Endothelial cell of umbilical vein (primary cell): ENCODE measurements around the gene OPRD1. TPM values are rescaled to one million over a fixed set of nuclear protein-coding genes. Genes with fewer than 3 reads are reported as not detected.

Experiments used
- BruUV-seq: library from RNA; stranded (reverse); fragments of 400-500 nt; replicated peaks from 2 replicates; lab custom pipeline; 2021; lab: Mats Ljungman, UMichigan
- CTCF ChIA-PET: fragments of 300-600, 350-600 bp; sonication (Branson Sonifier 250); formaldehyde crosslinking; loops from one replicate; lab custom pipeline; 2021; ENCODE audit warnings: antibody characterized with exemption, inconsistent platforms; lab: Charles Lee
- POLR2A ChIA-PET: fragments of 300-600, 350-600 bp; sonication (Branson Sonifier 250); formaldehyde crosslinking; loops from one replicate; lab custom pipeline; 2021; ENCODE audit warnings: antibody characterized with exemption, inconsistent platforms; lab: Charles Lee
- DNase-seq: peaks from one replicate; pipeline ENCODE4 v3.0.0-alpha.2; 2011; ENCODE audit warnings: low read depth, low spot score
- FAIRE-seq: peaks from 2 replicates; lab custom pipeline; 2011; peaks lifted over from hg19 to GRCh38; lab: Jason Lieb, UNC
- H2AFZ ChIP-seq: 2 replicates; pipeline ENCODE4 v1.6.0; 2012; ENCODE audit warnings: low read depth, low read length, control low read depth, inconsistent platforms
- H3K27ac ChIP-seq: 2 replicates; pipeline ENCODE4 v1.5.1; 2011; ENCODE audit warnings: low read depth, mild to moderate bottlenecking, control low read depth, low read length, moderate library complexity; ENCODE audit not compliant: insufficient read depth
- H3K27me3 ChIP-seq, 2 experiments: 2 replicates each; pipeline versions ENCODE4 v1.6.0 to v1.6.1; 2011; ENCODE audit warnings: low read length in 2 of 2, mixed read lengths in 1 of 2; ENCODE audit not compliant: control insufficient read depth in 2 of 2, insufficient read depth in 2 of 2
- H3K36me3 ChIP-seq, 2 experiments: 2 replicates in 1 of 2; 3 replicates in 1 of 2; pipeline ENCODE4 v1.5.1; 2011; ENCODE audit warnings: low read length in 2 of 2, mild to moderate bottlenecking in 1 of 2, moderate library complexity in 1 of 2; ENCODE audit not compliant: control insufficient read depth in 2 of 2, insufficient read depth in 2 of 2; ENCODE audit errors: extremely low read depth in 1 of 2
- H3K4me1 ChIP-seq: 3 replicates; pipeline ENCODE4 v1.5.1; 2011; ENCODE audit warnings: mild to moderate bottlenecking, low read length; ENCODE audit not compliant: control insufficient read depth, insufficient read depth; ENCODE audit errors: extremely low read depth
- H3K4me2 ChIP-seq: 2 replicates; pipeline ENCODE4 v1.6.1; 2011; ENCODE audit warnings: low read length, control low read depth, mixed read lengths; ENCODE audit not compliant: insufficient read depth
- H3K4me3 ChIP-seq, 3 experiments: fragments of 200-600 bp in 1 of 3; sonication (generic), shearing (Covaris generic) in 1 of 3; replicated peaks in 1 of 3; 2 replicates each; pipeline ENCODE4 v1.5.1; 2011 to 2016; ENCODE audit warnings: control low read depth in 3 of 3, low read length in 3 of 3, mild to moderate bottlenecking in 2 of 3, inconsistent platforms in 1 of 3, low read depth in 1 of 3, moderate library complexity in 1 of 3; ENCODE audit not compliant: insufficient read depth in 1 of 3
- H3K79me2 ChIP-seq: 2 replicates; pipeline ENCODE4 v1.6.0; 2012; ENCODE audit warnings: low read length, inconsistent platforms; ENCODE audit not compliant: control insufficient read depth, insufficient read depth
- H3K9ac ChIP-seq: replicated peaks from 2 replicates; pipeline ENCODE3; 2011; ENCODE audit warnings: low read length, control low read depth; ENCODE audit not compliant: insufficient read depth; ENCODE audit errors: extremely low read depth
- H3K9me1 ChIP-seq: replicated peaks from 3 replicates; pipeline ENCODE4 v1.6.0; 2011; ENCODE audit warnings: mild to moderate bottlenecking, low read length; ENCODE audit not compliant: control insufficient read depth, insufficient read depth; ENCODE audit errors: extremely low read depth
- H3K9me3 ChIP-seq: replicated peaks from 2 replicates; pipeline ENCODE4 v1.5.1; 2012; ENCODE audit warnings: low read length, inconsistent platforms; ENCODE audit not compliant: control insufficient read depth, insufficient read depth
- H4K20me1 ChIP-seq: replicated peaks from 2 replicates; pipeline ENCODE3; 2011; ENCODE audit warnings: mild to moderate bottlenecking, low read length; ENCODE audit not compliant: control insufficient read depth, insufficient read depth; ENCODE audit errors: extremely low read depth
- CTCF ChIP-seq, 2 donors: IDR thresholded peaks; 1 replicate in 1 of 2; 2 replicates in 1 of 2; pipeline ENCODE4 v1.5.1; 2011; ENCODE audit warnings: low read length in 2 of 2, mild to moderate bottlenecking in 2 of 2, moderate library complexity in 2 of 2, control low read depth in 1 of 2, inconsistent platforms in 1 of 2, low read depth in 1 of 2; ENCODE audit not compliant: insufficient read depth in 1 of 2; ENCODE audit errors: extremely low read depth in 1 of 2
- EZH2 ChIP-seq: IDR thresholded peaks from 2 replicates; pipeline ENCODE4 v1.6.1; 2012; ENCODE audit warnings: borderline replicate concordance, low read depth, mild to moderate bottlenecking, moderate library complexity, low read length, inconsistent platforms; ENCODE audit not compliant: severe bottlenecking
- FOS ChIP-seq: IDR thresholded peaks from 2 replicates; pipeline ENCODE4 v1.6.1; 2011; ENCODE audit warnings: mild to moderate bottlenecking, low read length, moderate library complexity, borderline replicate concordance; ENCODE audit not compliant: insufficient read depth
- GATA2 ChIP-seq: IDR thresholded peaks from 2 replicates; pipeline ENCODE4 v1.7.0; 2011; ENCODE audit warnings: low read depth, mild to moderate bottlenecking, moderate library complexity, mixed read lengths, low read length; ENCODE audit not compliant: insufficient read length, insufficient read depth
- JUN ChIP-seq: IDR thresholded peaks from 2 replicates; pipeline ENCODE4 v1.6.1; 2011; ENCODE audit warnings: borderline replicate concordance, low read depth; ENCODE audit not compliant: insufficient read length, insufficient read depth
- MAX ChIP-seq: IDR thresholded peaks from 2 replicates; pipeline ENCODE4 v1.6.1; 2011; ENCODE audit not compliant: insufficient read depth, insufficient read length
- MYC ChIP-seq: IDR thresholded peaks from one replicate; pipeline ENCODE4 v1.6.1; 2011; ENCODE audit warnings: mild to moderate bottlenecking, low read depth, low read length
- POLR2A ChIP-seq: IDR thresholded peaks from 2 replicates; pipeline ENCODE4 v1.6.1; 2012; ENCODE audit warnings: low read depth, mild to moderate bottlenecking, control low read depth, low read length
- POLR2AphosphoS5 ChIP-seq: IDR thresholded peaks from 2 replicates; pipeline ENCODE4 v1.6.1; 2012; ENCODE audit warnings: low read depth, mild to moderate bottlenecking, control low read depth, low read length, moderate library complexity; ENCODE audit not compliant: insufficient read depth
- dilution Hi-C: fragments of 300-500 bp; cut with MboI; formaldehyde crosslinking; loops from one replicate; pipeline ENCODE4 v1.15.0; 2019; ENCODE audit warnings: low sequenced_read_pairs; ENCODE audit not compliant: extremely low pct_ligation_motif_present
- intact Hi-C: fragments of 100-400 bp; cut with micrococcal nuclease; formaldehyde crosslinking; loops from one replicate; pipeline ENCODE4 v1.10.0; 2022
- polyA plus RNA-seq, 4 experiments: library from polyadenylated mRNA; depleted of rRNA in 3 of 4; stranded (reverse) in 3 of 4; unstranded in 1 of 4; fragments of >200 nt; gene quantifications; 2 replicates each; pipeline versions ENCODE4 v1.2.1 to v1.2.3, GENCODE V29; 2011 to 2012; ENCODE audit warnings: missing spikeins in 1 of 4
- total RNA-seq: library from RNA; stranded (reverse); gene quantifications from 2 replicates; pipeline ENCODE4 v1.2.3, GENCODE V29; 2021

Gene OPRD1
- total and polyA plus RNA-seq, 2 donors (not counting 3 experiments of a cell fraction or from before 2014, with no cell fraction given) = not detected

GRCh38 chr1:28813931-28814465 lies 2.0 kb downstream of the OPRD1 start:
- no peaks in the 10 kb centered on the region for H4K20me1 ChIP-seq
- DNase-seq (no peak), FAIRE-seq (no peak)
- CTCF ChIA-PET = no interaction called here
- TF ChIP-seq POLR2A (no peak), FOS (no peak), CTCF (IDR thresholded peaks at IDR 0.05; ENCODE audit: extremely low read depth in 1 of 2, insufficient read depth in 1 of 2, low read depth in 1 of 2, low read length in 2 of 2) (no peak)
- H3K9me3 ChIP-seq = no peaks in the 10 kb centered on the region
- H3K4me2 ChIP-seq = no peak overlapping the region
- H3K27ac ChIP-seq = no peak overlapping the region
- dilution Hi-C loops = no loop called here
- no peak overlapping the region for H2AFZ ChIP-seq
- H3K27me3 ChIP-seq = peaks cover 36 to 42% of the 10 kb centered on the region in 2 experiments
- H3K9me1 ChIP-seq = no peaks in the 10 kb centered on the region
- intact Hi-C loops = no loop called here
- H3K36me3 ChIP-seq = no peaks in the 10 kb centered on the region
- no peaks in the 10 kb centered on the region for H3K79me2 ChIP-seq
- H3K9ac ChIP-seq = no peak overlapping the region
- no TSS peak for BruUV-seq
- no peaks in the 10 kb centered on the region for H3K4me1 ChIP-seq
- POLR2A ChIA-PET = no interaction called here
- no peak overlapping the region for H3K4me3 ChIP-seq

GRCh38 chr1:28815533-28816185 lies 3.7 kb downstream of the OPRD1 start:
- Histone ChIP-seq H4K20me1 (no peaks in the 10 kb centered on the region), H3K4me3 (no peak overlapping the region), H2AFZ (no peak overlapping the region), H3K9me1 (no peaks in the 10 kb centered on the region), H3K4me1 (no peaks in the 10 kb centered on the region), H3K27me3 (peaks cover 35 to 37% of the 10 kb centered on the region in 2 experiments), H3K4me2 (no peak overlapping the region), H3K9me3 (no peaks in the 10 kb centered on the region), H3K79me2 (no peaks in the 10 kb centered on the region), H3K36me3 (no peaks in the 10 kb centered on the region), H3K9ac (no peak overlapping the region), H3K27ac (no peak overlapping the region)
- CTCF ChIA-PET = interaction anchor here (1.0 to 2.2 kb wide), 5 partner anchors 16 to 66 kb away, joined by 3 to 7 read pairs (median 3); no protein-coding TSS in a partner anchor
- FAIRE-seq = no peak
- TF ChIP-seq EZH2 = no peak
- no peak for TF ChIP-seq MAX
- TF ChIP-seq FOS = no peak
- no peak for TF ChIP-seq POLR2AphosphoS5
- no peak for TF ChIP-seq JUN
- TF ChIP-seq CTCF (IDR thresholded peaks at IDR 0.05; ENCODE audit: extremely low read depth in 1 of 2, insufficient read depth in 1 of 2, low read depth in 1 of 2, low read length in 2 of 2) = no peak
- no peak for TF ChIP-seq GATA2
- TF ChIP-seq POLR2A = no peak
- no peak for TF ChIP-seq MYC
- dilution Hi-C loops = no loop called here
- POLR2A ChIA-PET = no interaction called here
- intact Hi-C loops = no loop called here
- no TSS peak for BruUV-seq
- no peak for DNase-seq
